IMR-90 (cell line): Measurements from ENCODE around the gene LENG9. TPM values are rescaled to one million over a fixed set of nuclear protein-coding genes. Genes with fewer than 3 reads are reported as not detected.

Experiments
- ATAC-seq: fragments of 200-7000 bp; cut with Tn5 transposase; 2 replicates; pipeline ENCODE4 v1.9.1; 2020; ENCODE audit warnings: low read depth, mild to moderate bottlenecking, moderate library complexity
- BruUV-seq: library from RNA; stranded (reverse); fragments of 400-500 nt; replicated peaks from 2 replicates; lab custom pipeline; 2021; lab: Mats Ljungman, UMichigan
- CTCF ChIA-PET: fragments of 300-600 bp; formaldehyde crosslinking; extraction: SDS; loops from one replicate; lab custom pipeline; 2021; ENCODE audit warnings: antibody characterized with exemption; lab: Yijun Ruan, JAX
- POLR2A ChIA-PET: fragments of 300-600 bp; sonication (Branson Sonifier 250); formaldehyde crosslinking; loops from one replicate; lab custom pipeline; 2022; ENCODE audit warnings: antibody characterized with exemption; ENCODE audit not compliant: unreplicated experiment; lab: Charles Lee
- DNase-seq: peaks from one replicate; pipeline ENCODE4 v3.0.0; 2013
- H2AFZ ChIP-seq: replicated peaks from 2 replicates; pipeline ENCODE3; 2013; ENCODE audit warnings: low read length, mild to moderate bottlenecking; ENCODE audit not compliant: poor library complexity
- H2AK5ac ChIP-seq: 2 replicates; pipeline ENCODE4 v1.6.1; 2013; ENCODE audit warnings: low read depth, low read length, inconsistent platforms
- H2AK9ac ChIP-seq: replicated peaks from 2 replicates; pipeline ENCODE3; 2013; ENCODE audit warnings: mild to moderate bottlenecking, low read depth, low read length, moderate library complexity; ENCODE audit not compliant: poor library complexity
- H2BK120ac ChIP-seq: 2 replicates; pipeline ENCODE4 v1.6.1; 2013; ENCODE audit warnings: low read depth, low read length, inconsistent platforms
- H2BK15ac ChIP-seq: 3 replicates; pipeline ENCODE4 v1.6.1; 2013; ENCODE audit warnings: low read depth, low read length, inconsistent platforms
- H2BK20ac ChIP-seq: 2 replicates; pipeline ENCODE4 v1.6.1; 2013; ENCODE audit warnings: low read depth, mild to moderate bottlenecking, inconsistent platforms, low read length, moderate library complexity
- H2BK5ac ChIP-seq: 2 replicates; pipeline ENCODE4 v1.6.1; 2013; ENCODE audit warnings: mild to moderate bottlenecking, low read depth, low read length, inconsistent platforms; ENCODE audit not compliant: poor library complexity, severe bottlenecking
- H3K14ac ChIP-seq: replicated peaks from 2 replicates; pipeline ENCODE4 v1.6.1; 2013; ENCODE audit warnings: low read depth, low read length, inconsistent platforms
- H3K18ac ChIP-seq: 2 replicates; pipeline ENCODE4 v1.6.1; 2013; ENCODE audit warnings: low read depth, low read length, control low read depth
- H3K23ac ChIP-seq: 2 replicates; pipeline ENCODE4 v1.6.1; 2013; ENCODE audit warnings: low read depth, low read length, inconsistent platforms
- H3K27ac ChIP-seq: 2 replicates; pipeline ENCODE4 v1.5.1; 2013; ENCODE audit warnings: mild to moderate bottlenecking, control low read depth, low read length; ENCODE audit not compliant: insufficient read depth
- H3K27me3 ChIP-seq: 2 replicates; pipeline ENCODE4 v1.6.1; 2013; ENCODE audit warnings: low read length; ENCODE audit not compliant: control insufficient read depth, insufficient read depth
- H3K36me3 ChIP-seq: 2 replicates; pipeline ENCODE4 v1.6.1; 2013; ENCODE audit warnings: low read length, mixed read lengths; ENCODE audit not compliant: control insufficient read depth, insufficient read depth
- H3K4ac ChIP-seq: 2 replicates; pipeline ENCODE4 v1.6.1; 2013; ENCODE audit warnings: low read depth, low read length, inconsistent platforms
- H3K4me1 ChIP-seq: 2 replicates; pipeline ENCODE4 v1.6.1; 2013; ENCODE audit warnings: low read length, mixed read lengths; ENCODE audit not compliant: control insufficient read depth, insufficient read depth
- H3K4me2 ChIP-seq: 2 replicates; pipeline ENCODE4 v1.6.1; 2013; ENCODE audit warnings: low read depth, mild to moderate bottlenecking, control low read depth, low read length, moderate library complexity
- H3K4me3 ChIP-seq: 2 replicates; pipeline ENCODE4 v1.5.1; 2013; ENCODE audit warnings: low read depth, mild to moderate bottlenecking, control low read depth, low read length, moderate library complexity; ENCODE audit not compliant: insufficient read depth
- H3K56ac ChIP-seq: 2 replicates; pipeline ENCODE4 v1.6.1; 2013; ENCODE audit warnings: low read length, inconsistent platforms; ENCODE audit not compliant: insufficient read depth; ENCODE audit errors: extremely low read depth
- H3K79me1 ChIP-seq, 2 experiments: 2 replicates each; pipeline ENCODE4 v1.6.1; 2013; ENCODE audit warnings: low read length in 2 of 2, inconsistent platforms in 1 of 2, low read depth in 1 of 2
- H3K9ac ChIP-seq: 2 replicates; pipeline ENCODE4 v1.6.1; 2013; ENCODE audit warnings: low read depth, low read length, control low read depth
- H3K9me1 ChIP-seq: 2 replicates; pipeline ENCODE4 v1.6.1; 2013; ENCODE audit warnings: low read length, inconsistent platforms; ENCODE audit not compliant: insufficient read depth
- H3K9me3 ChIP-seq: 2 replicates; pipeline ENCODE4 v1.6.1; 2013; ENCODE audit warnings: low read length; ENCODE audit not compliant: control insufficient read depth, insufficient read depth
- H4K20me1 ChIP-seq: 2 replicates; pipeline ENCODE4 v1.6.1; 2013; ENCODE audit warnings: low read length, inconsistent platforms; ENCODE audit not compliant: insufficient read depth
- H4K5ac ChIP-seq: 2 replicates; pipeline ENCODE4 v1.6.1; 2013; ENCODE audit warnings: mild to moderate bottlenecking, low read depth, low read length, control low read depth
- H4K8ac ChIP-seq, 2 experiments: 2 replicates each; pipeline ENCODE4 v1.6.1; 2013; ENCODE audit warnings: low read depth in 2 of 2, low read length in 2 of 2, control low read depth in 1 of 2, inconsistent platforms in 1 of 2
- H4K91ac ChIP-seq: 2 replicates; pipeline ENCODE4 v1.6.1; 2013; ENCODE audit warnings: low read depth, low read length, inconsistent platforms; ENCODE audit not compliant: insufficient read depth
- CEBPB ChIP-seq: IDR thresholded peaks from 2 replicates; pipeline ENCODE4 v1.6.1; 2012; ENCODE audit warnings: low read depth, low read length, improper control_type of control experiment
- MAFK ChIP-seq: IDR thresholded peaks from 2 replicates; pipeline ENCODE4 v1.6.1; 2012; ENCODE audit warnings: low read depth, low read length, improper control_type of control experiment
- POLR2A ChIP-seq: IDR thresholded peaks from 2 replicates; pipeline ENCODE4 v1.6.1; 2012; ENCODE audit warnings: mild to moderate bottlenecking, low read depth, low read length
- USF2 ChIP-seq: fragments of 150-350 bp; IDR thresholded peaks from 2 replicates; pipeline ENCODE4 v1.6.1; 2017; ENCODE audit warnings: mild to moderate bottlenecking, antibody characterized with exemption, low read length, low read depth
- WGBS, 2 experiments: methylation state at CpG; one replicate each; pipeline versions ENCODE4 v1.1.5 to v1.1.7; 2013; ENCODE audit warnings: missing lambda C conversion rate in 2 of 2; ENCODE audit not compliant: insufficient read length in 1 of 2; ENCODE audit errors: extremely low coverage in 2 of 2; 5-methylcytosine and 5-hydroxymethylcytosine counted together
- dilution Hi-C: fragments of 300-500 bp; cut with HindIII; formaldehyde crosslinking; loops from one replicate; pipeline ENCODE4 v1.14.3; 2018; ENCODE audit warnings: low sequenced_read_pairs; ENCODE audit not compliant: unreplicated experiment
- in situ Hi-C: fragments of 300-500 bp; cut with MboI; formaldehyde crosslinking; loops from 3 replicates; pipeline ENCODE4 v1.14.3; 2019; ENCODE audit warnings: low sequenced_read_pairs, inconsistent platforms, mixed read lengths
- intact Hi-C: fragments of 100-400 bp; cut with micrococcal nuclease; formaldehyde crosslinking; loops from 2 replicates; pipeline ENCODE4 v1.10.0; 2022
- polyA plus RNA-seq, 3 experiments: library from polyadenylated mRNA; depleted of rRNA; stranded (reverse); fragments of >200 nt; gene quantifications; 2 replicates each; pipeline ENCODE4 v1.2.3, GENCODE V29; 2012; ENCODE audit warnings: low replicate concordance in 1 of 3
- total RNA-seq: library from RNA; depleted of rRNA; stranded (reverse); fragments of >200 nt; gene quantifications from 2 replicates; pipeline ENCODE4 v1.2.3, GENCODE V29; 2012

The LENG9 gene
- total and polyA plus RNA-seq, 2 of the 4 experiments (the other 2 are of a cell fraction), result 0.94 to 1.1 TPM

- no peak for TF ChIP-seq MAFK
These were observed 45.3 kb downstream of the LENG9 start (continued) for GRCh38 chr19:54418030-54418929.

- Histone ChIP-seq H2AFZ (no peak overlapping the region), H2AK5ac (no peak overlapping the region), H4K8ac (no peak overlapping the region), H3K56ac (no peak overlapping the region), H3K9me1 (peaks cover 3% of the 10 kb centered on the region; the same call in 1 of the 2 replicates), H2AK9ac (no peak overlapping the region), H3K23ac (no peak overlapping the region), H3K14ac (no peak overlapping the region), H2BK20ac (no peak overlapping the region), H3K18ac (no peak overlapping the region), H2BK120ac (no peak overlapping the region), H3K4ac (no peak overlapping the region), H4K91ac (no peak overlapping the region), H3K79me1 (no peaks in the 10 kb centered on the region), H3K27me3 (peaks cover 35% of the 10 kb centered on the region), H3K9me3 (peaks cover 4% of the 10 kb centered on the region; the same call in 1 of the 2 replicates), H3K27ac (no peak overlapping the region), H3K4me3 (no peak overlapping the region), H4K5ac (no peak overlapping the region), H3K9ac (no peak overlapping the region), H2BK5ac (no peak overlapping the region), H3K36me3 (no peaks in the 10 kb centered on the region), H2BK15ac (no peak overlapping the region), H3K4me2 (no peak overlapping the region), H4K20me1 (no peaks in the 10 kb centered on the region), H3K4me1 (no peaks in the 10 kb centered on the region)
- dilution Hi-C loops, result no loop called here
- ATAC-seq (no peak), DNase-seq (no peak)
- POLR2A ChIA-PET, result no interaction called here
- intact Hi-C loops, result no loop called here
- no peak for TF ChIP-seq CEBPB
- TF ChIP-seq POLR2A, result no peak
- no peak for TF ChIP-seq USF2
- CTCF ChIA-PET, result no interaction called here
- in situ Hi-C loops, result no loop called here
- WGBS, 2 experiments, result 55% methylated on average over 20 of the region's 44 CpGs; no CpG with 5 or more reads in 1 of the 2 experiments
- BruUV-seq, result no TSS peak
These were observed 46.7 kb downstream of the LENG9 start for GRCh38 chr19:54416695-54417491.
